Measurements from ENCODE around the gene DNAH8.
A peak's percentile ranks its signal among the peaks of the same experiment; 100 is the strongest.
"Not testable (repeated sequence)": the region's sequence is repeated elsewhere in the genome, so short reads cannot be mapped to it uniquely, and the experiment has no call there.

Gene DNAH8

GRCh38 chr6:38715016-38715689, at the start of gene DNAH8:
Gene DNAH8, plus strand, starts transcription at chr6:38715311. Its CDS starts 7,499 bp downstream, at chr6:38722810.
- DNase-seq: peak; percentile 11 to 12

GRCh38 chr6:38671885-38672467, 43.1 kb upstream of the DNAH8 start:
- DNase-seq: peak; percentile 12 to 26

DNA sequence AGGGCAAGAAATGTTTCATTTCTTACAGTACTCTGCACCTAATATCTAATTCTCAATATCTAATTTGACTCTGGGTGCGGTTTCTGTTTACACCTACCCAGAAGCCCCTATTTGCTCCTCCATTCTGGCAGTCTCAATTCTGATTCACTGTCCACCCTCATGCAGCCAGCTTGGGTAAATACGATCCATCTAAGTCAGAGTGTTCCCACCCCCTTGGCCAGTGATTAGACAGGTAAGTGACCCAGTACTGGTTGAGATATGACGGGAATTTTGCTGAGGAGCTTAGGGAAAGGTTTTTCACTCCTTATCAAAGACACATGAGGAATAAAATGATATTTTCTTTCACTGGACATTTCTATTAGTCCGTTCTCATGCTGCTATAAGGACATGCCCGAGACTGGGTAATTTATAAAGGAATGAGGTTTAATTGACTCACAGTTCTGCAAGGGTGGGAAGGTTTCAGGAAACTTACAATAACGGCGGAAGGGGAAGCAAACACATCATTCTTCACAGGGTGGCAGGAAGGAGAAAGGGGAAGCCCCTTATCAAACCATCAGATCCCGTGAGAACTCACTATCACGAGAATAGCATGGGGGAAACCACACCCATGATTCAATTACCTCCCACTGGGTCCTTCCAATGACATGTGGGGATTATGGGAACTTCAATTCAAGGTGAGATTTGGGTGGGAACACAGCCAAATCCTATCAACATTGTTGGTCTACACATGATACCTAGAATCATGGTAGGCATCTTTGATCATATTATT, 41.5 kb upstream of the DNAH8 start:
- DNase-seq: peak; percentile 17 to 35

DNA sequence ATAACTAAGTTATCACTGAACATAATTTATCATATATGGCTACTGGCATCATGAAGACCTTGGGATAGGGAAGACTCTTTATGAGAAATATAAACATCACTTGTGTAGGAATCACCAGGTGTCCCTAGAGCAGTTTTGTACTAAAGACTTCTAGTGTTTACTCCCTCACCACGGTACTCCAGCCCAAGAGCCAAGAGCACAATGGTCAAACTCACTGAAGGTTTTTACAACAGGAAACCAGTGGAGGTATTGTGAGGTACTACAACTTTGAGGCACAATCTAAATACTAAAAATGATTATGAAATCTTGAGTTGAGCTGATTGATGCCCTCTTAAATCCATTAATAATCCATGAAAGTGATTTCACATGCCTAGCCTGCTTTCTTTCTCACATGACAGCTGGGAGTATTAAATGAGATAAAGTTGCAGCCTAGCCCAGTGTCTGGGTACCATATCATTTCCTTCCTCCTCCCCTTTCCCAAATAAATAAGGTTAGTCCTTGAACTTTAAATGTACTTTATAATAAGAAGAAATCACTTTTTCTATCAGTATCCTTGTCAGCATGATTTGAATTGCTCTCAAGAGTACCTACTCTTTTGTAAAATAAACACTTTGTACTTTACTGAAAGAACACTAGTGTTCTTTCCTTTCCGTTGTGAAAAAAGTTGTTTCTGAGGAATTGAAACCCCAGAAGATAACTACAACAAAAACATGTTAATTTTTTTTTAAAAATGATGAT, 38.7 kb upstream of the DNAH8 start:
- no peak for DNase-seq

DNA sequence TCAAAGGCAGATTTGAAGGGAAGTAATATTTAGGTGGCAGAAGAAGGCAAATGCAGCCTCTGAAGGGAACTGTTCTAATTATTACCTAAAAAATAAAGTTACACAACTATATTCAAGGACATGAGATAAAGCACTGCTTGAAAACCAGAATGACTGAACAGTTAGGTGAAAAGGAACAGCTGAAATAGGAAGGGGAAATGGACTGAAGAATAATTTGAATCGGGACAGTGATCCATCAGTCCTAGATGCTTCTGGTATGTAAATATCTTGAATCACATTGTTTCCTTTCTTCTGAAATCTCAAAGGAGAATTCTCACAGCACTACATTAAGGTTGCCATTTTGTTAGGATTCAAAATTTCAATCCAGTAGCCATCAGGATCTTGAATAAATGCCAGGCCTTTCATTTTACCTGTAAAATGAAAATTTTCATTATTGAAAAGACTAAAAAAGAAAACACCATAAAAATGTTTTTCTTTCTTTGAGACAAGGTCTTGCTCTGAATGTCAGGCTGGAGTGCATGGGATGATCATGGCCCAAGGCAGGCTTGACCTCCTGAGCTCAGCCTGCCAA, 38.1 kb upstream of the DNAH8 start:
- no peak for DNase-seq

DNA sequence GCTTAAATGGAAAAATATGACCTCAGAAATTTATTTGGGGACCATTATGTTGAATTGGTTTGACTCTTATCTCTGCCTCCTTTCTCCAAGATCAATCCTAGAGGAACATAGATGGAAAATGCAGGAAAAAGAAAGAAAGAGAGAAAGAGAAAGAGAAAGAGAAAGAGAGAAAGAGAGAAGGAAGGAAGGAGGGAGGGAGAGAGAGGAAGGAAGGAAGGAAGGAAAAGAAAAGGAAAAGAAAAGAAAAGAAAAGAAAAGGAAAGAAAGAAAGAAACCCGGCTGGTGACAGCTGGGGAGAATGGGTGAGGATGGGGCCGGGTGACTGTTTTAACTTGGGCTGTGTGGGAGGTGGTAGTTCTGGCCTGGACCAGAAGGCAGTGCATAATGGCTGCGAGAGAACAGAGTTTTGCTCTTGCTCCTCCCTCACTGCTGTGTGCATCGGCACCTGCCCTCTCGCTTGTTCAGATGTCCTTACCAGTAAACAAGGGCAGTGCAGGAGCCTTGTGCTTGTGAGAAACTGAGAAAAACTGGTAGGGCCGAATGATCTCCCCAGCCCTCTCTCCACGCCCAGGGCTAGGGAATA, 36.8 kb upstream of the DNAH8 start:
- DNase-seq: no peak

DNA sequence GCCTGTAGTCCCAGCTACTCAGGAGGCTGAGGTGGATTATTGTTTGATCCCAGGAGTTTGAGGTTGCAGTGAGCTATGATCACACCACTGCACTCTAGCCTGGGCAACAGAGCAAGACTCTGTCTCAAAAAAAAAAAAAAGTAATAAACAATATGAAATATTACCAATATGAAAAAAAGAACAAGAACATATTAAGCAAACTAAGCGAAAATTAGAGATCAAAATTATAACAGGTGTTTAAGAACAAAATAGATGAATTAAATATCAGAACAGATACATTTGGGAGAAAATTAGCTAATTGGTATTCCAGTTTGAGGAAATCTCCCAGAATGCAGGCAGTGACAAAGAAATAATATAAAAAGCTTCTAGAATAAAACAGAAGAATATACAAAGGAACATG, 35.4 kb upstream of the DNAH8 start:
- no peak for DNase-seq

DNA sequence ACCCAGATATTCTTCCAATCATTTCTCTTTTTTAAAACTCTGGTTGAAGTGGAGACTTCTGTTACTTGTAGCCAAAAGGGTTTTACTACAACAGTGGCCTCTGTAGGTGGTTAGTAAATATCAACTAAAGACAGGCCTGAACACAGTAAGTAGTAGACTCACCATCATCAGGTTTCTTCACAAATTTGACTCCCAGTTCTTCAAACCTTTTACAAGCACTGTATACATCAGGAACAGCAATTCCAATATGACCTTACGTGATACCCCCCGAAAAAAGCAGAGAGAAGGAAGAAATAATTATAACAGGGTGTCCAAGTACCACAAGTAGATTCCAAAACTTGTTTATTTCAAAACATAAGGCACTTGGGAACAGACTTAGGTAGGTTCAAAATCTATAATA, 33.3 kb upstream of the DNAH8 start:
- DNase-seq: no peak

GRCh38 chr6:38684237-38684636, 30.9 kb upstream of the DNAH8 start:
- DNase-seq: no peak

- DNase-seq: no peak
Observed at GRCh38 chr6:38684904-38685303, 30.2 kb upstream of the DNAH8 start.

DNA sequence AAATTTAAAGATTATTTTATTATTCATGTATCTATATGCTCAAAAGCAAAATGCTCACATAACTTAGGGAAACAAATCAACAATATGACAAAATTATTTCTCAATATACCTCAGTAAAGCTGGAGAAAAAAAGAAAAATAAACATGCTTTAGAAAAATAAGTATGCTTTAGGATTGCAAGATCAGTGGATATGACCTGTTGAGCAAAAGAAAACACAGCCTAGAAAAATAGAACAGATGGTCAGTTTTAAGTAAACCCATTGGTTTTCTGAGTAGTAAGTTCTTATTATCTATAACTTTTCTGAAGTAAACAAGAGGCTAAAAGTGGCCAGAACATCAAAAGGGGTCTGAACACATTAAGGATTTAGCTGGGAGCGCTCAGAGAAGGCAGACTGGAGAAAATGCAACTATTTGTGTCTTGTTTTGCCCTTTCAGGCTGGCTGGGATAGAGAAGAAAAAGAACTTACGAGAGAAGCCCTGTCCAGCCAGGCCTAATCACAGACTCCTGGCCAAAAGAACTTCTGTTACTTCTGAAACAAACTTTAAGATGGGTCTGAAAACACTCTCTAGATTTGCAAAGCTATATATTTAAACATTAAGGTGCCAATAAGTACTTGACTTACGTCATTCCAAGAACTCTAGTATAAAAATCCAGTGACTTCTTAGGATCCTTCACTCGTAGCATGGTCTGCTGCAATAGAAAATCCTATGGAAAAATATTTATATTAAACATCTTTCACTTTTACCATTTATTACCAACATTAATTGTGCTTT, 28.7 kb upstream of the DNAH8 start:
- DNase-seq: no peak

DNA sequence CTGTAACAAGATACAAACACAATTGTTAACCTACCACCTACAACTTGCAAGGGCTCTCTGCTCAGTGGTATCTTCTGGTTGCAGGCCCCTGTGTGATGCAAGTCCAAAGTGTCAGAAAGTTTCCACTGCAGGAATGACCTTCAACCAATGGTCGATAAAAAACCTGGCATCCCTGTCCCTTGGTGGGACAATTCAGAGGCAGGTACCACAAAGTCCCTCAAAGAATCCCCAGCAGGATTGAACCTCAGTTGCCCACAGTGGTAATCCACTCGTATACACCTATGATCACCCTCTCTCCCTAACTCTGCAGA, 28.1 kb upstream of the DNAH8 start:
- no peak for DNase-seq

DNA sequence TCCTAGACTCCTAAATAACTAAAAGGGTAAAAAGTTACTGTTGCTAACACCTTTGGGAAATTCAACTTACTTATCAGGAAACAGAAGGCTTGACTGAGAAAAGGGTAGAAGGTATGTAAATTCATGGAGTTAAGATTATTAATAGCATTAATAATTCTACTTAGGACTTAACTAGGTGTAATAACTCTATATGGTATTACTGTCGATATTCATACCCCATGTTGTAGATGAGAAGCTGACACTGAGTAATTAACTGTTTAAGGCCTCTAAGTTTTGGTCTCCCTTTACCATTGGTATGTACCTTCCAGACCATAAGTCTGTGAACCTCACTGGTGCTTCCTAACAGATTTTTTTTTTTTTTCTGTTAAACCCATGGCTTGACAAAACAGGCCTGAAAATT, 27.6 kb upstream of the DNAH8 start:
- no peak for DNase-seq

DNA sequence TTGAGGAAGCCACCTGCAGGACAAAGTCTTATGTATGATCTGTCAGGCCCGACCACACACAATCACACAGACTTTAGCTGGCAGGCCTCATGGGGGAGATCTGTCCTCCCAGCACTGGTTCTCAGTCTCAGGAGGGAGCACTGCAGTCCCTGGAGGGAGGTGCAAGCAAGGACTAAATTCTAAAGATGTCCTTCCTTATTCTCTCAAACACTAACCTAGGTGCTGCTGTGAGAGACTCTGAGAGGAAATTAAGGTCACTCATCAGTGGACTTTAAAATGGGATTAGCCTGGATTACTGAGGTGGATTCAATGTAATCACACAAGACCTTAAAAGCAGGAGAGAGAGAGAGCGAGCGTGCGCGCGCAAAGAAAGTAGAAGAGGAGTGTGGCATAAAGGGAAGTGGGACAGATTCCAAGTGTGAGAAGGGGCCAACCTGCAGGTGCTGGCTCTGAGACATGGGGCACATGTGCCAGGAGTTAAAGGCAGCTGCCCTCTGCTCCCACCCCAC, 26.5 kb upstream of the DNAH8 start:
- DNase-seq: no peak

GRCh38 chr6:38695227-38695900, 19.7 kb upstream of the DNAH8 start:
- no peak for DNase-seq

GRCh38 chr6:38695933-38696332, 19.2 kb upstream of the DNAH8 start:
- no peak for DNase-seq

DNA sequence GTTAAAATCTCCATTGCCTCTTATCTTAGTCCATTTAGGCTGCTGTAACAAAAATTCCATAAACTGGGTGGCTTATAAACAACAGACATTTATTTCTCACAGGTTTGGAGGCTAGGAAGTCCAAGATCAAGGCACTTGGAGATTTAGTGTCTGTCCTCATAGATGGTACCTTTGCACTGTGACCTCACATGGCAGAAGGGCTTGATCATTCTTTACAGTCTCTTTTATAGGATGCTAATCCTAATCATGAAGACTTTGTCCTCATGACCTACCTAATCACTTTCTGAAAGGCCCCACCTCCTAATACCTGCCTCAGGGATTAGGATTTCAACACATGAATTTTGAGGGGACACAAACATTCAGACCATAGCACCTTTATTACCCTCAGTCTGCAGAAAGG, 18.8 kb upstream of the DNAH8 start:
- DNase-seq: no peak

DNA sequence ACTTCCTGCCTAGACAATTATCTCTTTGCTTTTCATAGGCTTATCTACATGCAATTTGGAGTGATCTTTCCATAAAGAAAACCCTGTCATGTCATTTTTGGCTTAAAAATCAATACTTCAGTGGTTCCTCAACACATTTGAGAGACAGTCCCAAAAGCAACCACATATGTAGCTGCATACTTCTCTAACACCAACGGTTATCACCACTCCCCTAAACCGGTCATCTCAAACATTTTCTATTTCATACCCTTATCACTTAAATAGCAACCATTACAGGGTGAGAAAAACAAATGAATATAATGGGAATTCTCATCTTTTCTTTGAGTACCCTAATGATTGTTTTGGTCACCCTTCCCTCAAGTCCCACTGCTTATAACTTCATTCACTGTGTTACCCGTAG, 17.3 kb upstream of the DNAH8 start:
- DNase-seq: no peak

GRCh38 chr6:38699702-38700101, 15.4 kb upstream of the DNAH8 start:
- DNase-seq: not testable (repeated sequence)

DNA sequence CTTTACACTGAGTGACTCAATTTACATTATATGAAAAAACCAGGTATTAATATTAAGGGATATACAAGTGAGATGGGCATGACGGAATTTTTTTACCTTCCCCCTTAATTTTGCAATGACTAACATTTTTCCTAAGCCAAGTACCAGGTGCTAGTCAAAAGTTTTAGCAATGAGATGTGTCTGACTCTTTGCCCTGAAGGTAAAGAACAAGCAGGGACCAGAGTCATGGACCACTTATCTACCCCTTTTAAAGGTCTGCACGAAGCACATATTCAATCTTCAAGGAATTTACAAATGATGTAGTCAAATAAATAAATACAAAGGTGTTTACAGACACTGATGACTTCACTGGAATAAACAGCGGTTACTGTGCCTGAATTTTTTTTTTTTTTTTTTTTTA, 13.6 kb upstream of the DNAH8 start:
- DNase-seq: no peak

All from activated CD4-positive, alpha-beta T cell treated with anti-CD3 and anti-CD28 coated beads, Interleukin-2, amount 50 U/mL, for 48 hours (primary cell).